ENCODE results near the gene TARS3.

- TF ChIP-seq, protein P1, sequence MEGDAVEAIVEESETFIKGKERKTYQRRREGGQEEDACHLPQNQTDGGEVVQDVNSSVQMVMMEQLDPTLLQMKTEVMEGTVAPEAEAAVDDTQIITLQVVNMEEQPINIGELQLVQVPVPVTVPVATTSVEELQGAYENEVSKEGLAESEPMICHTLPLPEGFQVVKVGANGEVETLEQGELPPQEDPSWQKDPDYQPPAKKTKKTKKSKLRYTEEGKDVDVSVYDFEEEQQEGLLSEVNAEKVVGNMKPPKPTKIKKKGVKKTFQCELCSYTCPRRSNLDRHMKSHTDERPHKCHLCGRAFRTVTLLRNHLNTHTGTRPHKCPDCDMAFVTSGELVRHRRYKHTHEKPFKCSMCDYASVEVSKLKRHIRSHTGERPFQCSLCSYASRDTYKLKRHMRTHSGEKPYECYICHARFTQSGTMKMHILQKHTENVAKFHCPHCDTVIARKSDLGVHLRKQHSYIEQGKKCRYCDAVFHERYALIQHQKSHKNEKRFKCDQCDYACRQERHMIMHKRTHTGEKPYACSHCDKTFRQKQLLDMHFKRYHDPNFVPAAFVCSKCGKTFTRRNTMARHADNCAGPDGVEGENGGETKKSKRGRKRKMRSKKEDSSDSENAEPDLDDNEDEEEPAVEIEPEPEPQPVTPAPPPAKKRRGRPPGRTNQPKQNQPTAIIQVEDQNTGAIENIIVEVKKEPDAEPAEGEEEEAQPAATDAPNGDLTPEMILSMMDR (IDR thresholded peaks at IDR 0.05), result no peak
- no peak for TF ChIP-seq POLR2A (IDR thresholded peaks at IDR 0.05)
Observed at GRCh38 chr15:101727186-101727585, 2.9 kb upstream of the TARS3 start.

Measured in testis (tissue), 2 donors.